Neuronal stem cell (in vitro differentiated cells): ENCODE data around the gene BANF2.

Experiments used
- DNase-seq: peaks from one replicate; pipeline ENCODE4 v3.0.0-alpha.2; 2013; ENCODE audit warnings: low spot score
- H2AFZ ChIP-seq: one replicate; pipeline ENCODE4 v1.6.1; 2013; ENCODE audit warnings: mild to moderate bottlenecking, low read length, inconsistent platforms
- H2AK5ac ChIP-seq: 2 replicates; pipeline ENCODE4 v1.6.1; 2013; ENCODE audit warnings: low read depth, mild to moderate bottlenecking, inconsistent platforms, low read length, moderate library complexity, mixed read lengths
- H2BK120ac ChIP-seq: 2 replicates; pipeline ENCODE4 v1.6.1; 2013; ENCODE audit warnings: low read depth, mild to moderate bottlenecking, inconsistent platforms, low read length, moderate library complexity, mixed read lengths
- H2BK12ac ChIP-seq: one replicate; pipeline ENCODE4 v1.6.1; 2013; ENCODE audit warnings: low read length, inconsistent platforms
- H2BK15ac ChIP-seq: 2 replicates; pipeline ENCODE4 v1.6.1; 2013; ENCODE audit warnings: mild to moderate bottlenecking, low read length, inconsistent platforms, mixed read lengths
- H2BK5ac ChIP-seq: one replicate; pipeline ENCODE4 v1.6.1; 2013; ENCODE audit warnings: inconsistent platforms, mild to moderate bottlenecking, low read length, moderate library complexity
- H3K14ac ChIP-seq: one replicate; pipeline ENCODE4 v1.6.1; 2013; ENCODE audit warnings: low read length, inconsistent platforms
- H3K18ac ChIP-seq: 2 replicates; pipeline ENCODE4 v1.6.1; 2013; ENCODE audit warnings: low read length, inconsistent platforms
- H3K23ac ChIP-seq: 2 replicates; pipeline ENCODE4 v1.6.1; 2013; ENCODE audit warnings: low read depth, mild to moderate bottlenecking, mixed read lengths, low read length, inconsistent platforms; ENCODE audit not compliant: poor library complexity
- H3K27ac ChIP-seq: replicated peaks from 3 replicates; pipeline ENCODE4 v1.5.1; 2013; ENCODE audit warnings: low read length, inconsistent platforms
- H3K27me3 ChIP-seq, 3 experiments: 2 replicates each; pipeline ENCODE4 v1.6.1; 2013; ENCODE audit warnings: low read length in 3 of 3, mild to moderate bottlenecking in 2 of 3, inconsistent platforms in 1 of 3, low read depth in 1 of 3, mixed read lengths in 1 of 3, moderate library complexity in 1 of 3; ENCODE audit not compliant: control insufficient read depth in 3 of 3, insufficient read depth in 3 of 3
- H3K36me3 ChIP-seq, 2 donors: replicated peaks in 1 of 2; 2 replicates each; pipeline ENCODE4 v1.6.1; 2013; ENCODE audit warnings: low read length in 2 of 2; ENCODE audit not compliant: control insufficient read depth in 2 of 2, insufficient read depth in 2 of 2
- H3K4ac ChIP-seq: 2 replicates; pipeline ENCODE4 v1.6.1; 2013; ENCODE audit warnings: inconsistent platforms, mild to moderate bottlenecking, low read length, moderate library complexity
- H3K4me1 ChIP-seq, 2 donors: 1 replicate in 1 of 2; 2 replicates in 1 of 2; pipeline ENCODE4 v1.6.1; 2013; ENCODE audit warnings: low read length in 2 of 2, low read depth in 1 of 2; ENCODE audit not compliant: control insufficient read depth in 2 of 2, insufficient read depth in 1 of 2
- H3K4me2 ChIP-seq: one replicate; pipeline ENCODE4 v1.6.1; 2013; ENCODE audit warnings: mild to moderate bottlenecking, low read length, inconsistent platforms; ENCODE audit not compliant: insufficient read depth, poor library complexity, severe bottlenecking
- H3K4me3 ChIP-seq, 2 donors: 2 replicates each; pipeline ENCODE4 v1.5.1; 2013; ENCODE audit warnings: low read length in 2 of 2, mild to moderate bottlenecking in 2 of 2, inconsistent platforms in 1 of 2, moderate library complexity in 1 of 2
- H3K79me1 ChIP-seq: one replicate; pipeline ENCODE4 v1.6.1; 2013; ENCODE audit warnings: low read depth, mild to moderate bottlenecking, inconsistent platforms, low read length, moderate library complexity
- H3K9ac ChIP-seq: one replicate; pipeline ENCODE4 v1.6.1; 2013; ENCODE audit warnings: mild to moderate bottlenecking, low read depth, low read length, inconsistent platforms; ENCODE audit not compliant: poor library complexity
- H3K9me3 ChIP-seq, 2 donors: replicated peaks in 1 of 2; 2 replicates each; pipeline versions ENCODE3 to v1.6.1; 2013; ENCODE audit warnings: low read length in 2 of 2, mild to moderate bottlenecking in 2 of 2, inconsistent platforms in 1 of 2, low read depth in 1 of 2, mixed read lengths in 1 of 2, moderate library complexity in 1 of 2; ENCODE audit not compliant: control insufficient read depth in 2 of 2, insufficient read depth in 1 of 2
- H4K8ac ChIP-seq: one replicate; pipeline ENCODE4 v1.6.1; 2013; ENCODE audit warnings: low read depth, mild to moderate bottlenecking, inconsistent platforms, low read length, moderate library complexity
- H4K91ac ChIP-seq: one replicate; pipeline ENCODE4 v1.6.1; 2013; ENCODE audit warnings: low read length, low read depth, mild to moderate bottlenecking, inconsistent platforms; ENCODE audit not compliant: poor library complexity
- WGBS, 2 donors: extraction: QIAGEN DNeasy Blood & Tissue Kit; methylation state at CpG; one replicate each; pipeline ENCODE4 v1.1.7; 2013; ENCODE audit warnings: missing lambda C conversion rate in 2 of 2, mixed read lengths in 1 of 2; ENCODE audit not compliant: insufficient read length in 2 of 2, insufficient replicate concordance in 1 of 2; ENCODE audit errors: extremely low coverage in 2 of 2; 5-methylcytosine and 5-hydroxymethylcytosine counted together

BANF2 gene

DNA sequence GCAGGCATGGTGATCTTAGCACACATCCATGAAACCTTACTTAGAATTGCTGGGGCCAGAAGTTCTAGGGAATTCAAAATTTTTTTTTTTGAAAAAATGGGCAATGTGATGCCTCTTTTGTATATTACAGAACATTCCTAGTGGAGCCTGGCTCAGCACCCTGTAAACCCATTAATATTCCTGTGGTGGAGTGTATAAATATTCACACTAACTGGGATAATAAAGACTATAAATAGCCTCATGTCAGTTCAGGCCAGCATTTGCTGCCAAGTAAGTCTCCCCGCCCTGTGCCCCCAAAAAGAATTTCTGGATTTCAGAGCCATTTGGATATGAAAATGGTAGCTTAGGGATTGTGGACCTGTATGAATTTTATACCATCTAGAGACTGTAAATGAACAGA lies 14.8 kb downstream of the BANF2 start:
- no peaks in the 10 kb centered on the region for H3K9me3 ChIP-seq
- no peak overlapping the region for H3K4me2 ChIP-seq
- H2BK5ac ChIP-seq = no peak overlapping the region
- DNase-seq = no peak
- no peaks in the 10 kb centered on the region for H3K79me1 ChIP-seq
- H2BK12ac ChIP-seq = no peak overlapping the region
- no peak overlapping the region for H3K4ac ChIP-seq
- H2BK15ac ChIP-seq = no peak overlapping the region
- H2BK120ac ChIP-seq = no peak overlapping the region
- H3K23ac ChIP-seq = no peak overlapping the region
- peaks cover 0 to 31% (median 2%) of the 10 kb centered on the region in 3 experiments for H3K27me3 ChIP-seq
- WGBS, 2 donors = no CpG with 5 or more reads among the region's 1 CpG
- H4K8ac ChIP-seq = no peak overlapping the region
- H3K14ac ChIP-seq = no peak overlapping the region
- no peak overlapping the region for H4K91ac ChIP-seq
- no peak overlapping the region for H3K18ac ChIP-seq
- H3K27ac ChIP-seq = no peak overlapping the region
- H3K36me3 ChIP-seq = no peaks in the 10 kb centered on the region
- no peak overlapping the region for H3K4me3 ChIP-seq
- no peak overlapping the region for H2AFZ ChIP-seq
- H3K9ac ChIP-seq = no peak overlapping the region
- H2AK5ac ChIP-seq = no peak overlapping the region
- H3K4me1 ChIP-seq = peaks cover 5 to 13% of the 10 kb centered on the region in 2 donors

- DNase-seq = no peak
- Histone ChIP-seq H3K4me2 (no peak overlapping the region), H4K8ac (no peak overlapping the region), H2BK120ac (no peak overlapping the region), H3K4me1 (peaks cover 5 to 13% of the 10 kb centered on the region in 2 donors), H3K4ac (no peak overlapping the region), H4K91ac (no peak overlapping the region), H2BK12ac (no peak overlapping the region), H2AFZ (no peak overlapping the region), H3K23ac (no peak overlapping the region), H2AK5ac (no peak overlapping the region), H3K4me3 (peak overlapping the region in 1 of 2 donors; percentile 31), H3K9ac (no peak overlapping the region), H2BK5ac (no peak overlapping the region), H2BK15ac (no peak overlapping the region), H3K14ac (no peak overlapping the region), H3K79me1 (no peaks in the 10 kb centered on the region), H3K27me3 (peaks cover 0 to 27% (median 2%) of the 10 kb centered on the region in 3 experiments), H3K9me3 (no peaks in the 10 kb centered on the region), H3K27ac (no peak overlapping the region), H3K36me3 (no peaks in the 10 kb centered on the region), H3K18ac (no peak overlapping the region)
- WGBS, 2 donors = no CpG with 5 or more reads among the region's 5 CpGs
These were observed 15.3 kb downstream of the BANF2 start for GRCh38 chr20:17715075-17715474.

DNA sequence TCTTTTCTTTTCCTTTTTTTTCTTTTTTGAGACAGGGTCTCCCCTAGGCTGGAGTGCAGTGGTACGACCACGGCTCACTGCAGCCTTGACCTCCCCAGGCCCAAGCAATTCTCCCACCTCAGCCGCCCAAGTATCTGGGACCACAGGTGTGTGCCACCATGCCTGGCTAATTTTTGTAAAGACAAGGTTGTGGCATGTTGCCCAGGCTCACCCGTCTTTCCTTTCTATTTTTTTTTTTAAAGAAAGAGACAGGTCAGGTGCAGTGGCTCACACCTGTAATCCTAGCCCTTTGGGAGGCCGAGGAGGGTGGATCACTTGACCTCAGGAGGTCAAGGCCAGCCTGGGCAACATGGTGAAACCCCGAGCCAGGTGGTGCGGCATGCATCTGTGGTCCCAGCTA lies 16.6 kb downstream of the BANF2 start:
- Histone ChIP-seq H2AFZ (no peak overlapping the region), H3K79me1 (no peaks in the 10 kb centered on the region), H3K14ac (no peak overlapping the region), H3K4ac (no peak overlapping the region), H2BK120ac (no peak overlapping the region), H3K9me3 (no peaks in the 10 kb centered on the region), H2BK12ac (no peak overlapping the region), H3K27ac (no peak overlapping the region), H3K18ac (no peak overlapping the region), H4K8ac (no peak overlapping the region), H3K4me3 (no peak overlapping the region), H3K4me1 (peaks cover 0 to under 1% of the 10 kb centered on the region in 2 donors), H2BK5ac (no peak overlapping the region), H2BK15ac (no peak overlapping the region), H3K23ac (no peak overlapping the region), H3K9ac (no peak overlapping the region), H3K4me2 (no peak overlapping the region), H3K36me3 (no peaks in the 10 kb centered on the region), H4K91ac (no peak overlapping the region), H3K27me3 (peaks cover 0 to 19% (median 2%) of the 10 kb centered on the region in 3 experiments), H2AK5ac (no peak overlapping the region)
- no peak for DNase-seq
- no CpG with 5 or more reads among the region's 7 CpGs for WGBS, 2 donors

GRCh38 chr20:17720755-17721154 lies 21.0 kb downstream of the BANF2 start:
- Histone ChIP-seq H4K8ac (no peak overlapping the region), H3K79me1 (no peaks in the 10 kb centered on the region), H3K27ac (no peak overlapping the region), H3K14ac (no peak overlapping the region), H3K9me3 (peaks cover 0 to 2% of the 10 kb centered on the region in 2 donors), H3K36me3 (no peaks in the 10 kb centered on the region), H2BK12ac (no peak overlapping the region), H2AK5ac (no peak overlapping the region), H4K91ac (no peak overlapping the region), H3K9ac (no peak overlapping the region), H3K23ac (no peak overlapping the region), H3K27me3 (peaks cover 0 to 14% (median 0%) of the 10 kb centered on the region in 3 experiments), H2BK120ac (no peak overlapping the region), H3K18ac (no peak overlapping the region), H3K4me1 (no peaks in the 10 kb centered on the region), H2AFZ (no peak overlapping the region), H3K4me2 (no peak overlapping the region), H2BK15ac (no peak overlapping the region), H3K4me3 (no peak overlapping the region), H2BK5ac (no peak overlapping the region), H3K4ac (no peak overlapping the region)
- DNase-seq = no peak
- no CpG with 5 or more reads among the region's 4 CpGs for WGBS, 2 donors
